ENCODE results near the gene TARS1. TPM values are rescaled to one million over a fixed set of nuclear protein-coding genes. Genes with fewer than 3 reads are reported as not detected.
"Not testable (repeated sequence)": the region's sequence is repeated elsewhere in the genome, so short reads cannot be mapped to it uniquely, and the experiment has no call there.

TARS1 gene
- total RNA-seq, 1 experiment from 2014 or later: 367 TPM

DNA sequence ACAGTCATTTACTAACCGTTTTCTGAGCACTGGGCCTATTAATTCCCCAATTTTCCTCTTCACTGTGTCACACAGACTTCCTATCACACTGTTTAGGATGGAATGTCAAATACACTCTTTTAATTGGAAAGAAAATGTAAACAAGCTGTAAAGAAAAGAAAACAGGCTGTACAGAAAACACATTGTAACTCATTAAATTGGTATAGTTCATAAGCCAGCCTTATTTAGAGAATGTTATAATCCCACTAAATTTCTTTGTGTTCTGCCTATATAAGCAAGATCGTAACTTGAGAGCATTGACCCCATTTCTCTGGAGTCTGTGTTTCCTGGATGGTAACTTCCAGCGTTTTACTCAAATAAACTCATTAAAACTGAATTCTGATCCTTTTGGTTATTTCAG, 46.5 kb downstream of the TARS1 start:
- no peak for DNase-seq (ENCODE audit: low read depth)

DNA sequence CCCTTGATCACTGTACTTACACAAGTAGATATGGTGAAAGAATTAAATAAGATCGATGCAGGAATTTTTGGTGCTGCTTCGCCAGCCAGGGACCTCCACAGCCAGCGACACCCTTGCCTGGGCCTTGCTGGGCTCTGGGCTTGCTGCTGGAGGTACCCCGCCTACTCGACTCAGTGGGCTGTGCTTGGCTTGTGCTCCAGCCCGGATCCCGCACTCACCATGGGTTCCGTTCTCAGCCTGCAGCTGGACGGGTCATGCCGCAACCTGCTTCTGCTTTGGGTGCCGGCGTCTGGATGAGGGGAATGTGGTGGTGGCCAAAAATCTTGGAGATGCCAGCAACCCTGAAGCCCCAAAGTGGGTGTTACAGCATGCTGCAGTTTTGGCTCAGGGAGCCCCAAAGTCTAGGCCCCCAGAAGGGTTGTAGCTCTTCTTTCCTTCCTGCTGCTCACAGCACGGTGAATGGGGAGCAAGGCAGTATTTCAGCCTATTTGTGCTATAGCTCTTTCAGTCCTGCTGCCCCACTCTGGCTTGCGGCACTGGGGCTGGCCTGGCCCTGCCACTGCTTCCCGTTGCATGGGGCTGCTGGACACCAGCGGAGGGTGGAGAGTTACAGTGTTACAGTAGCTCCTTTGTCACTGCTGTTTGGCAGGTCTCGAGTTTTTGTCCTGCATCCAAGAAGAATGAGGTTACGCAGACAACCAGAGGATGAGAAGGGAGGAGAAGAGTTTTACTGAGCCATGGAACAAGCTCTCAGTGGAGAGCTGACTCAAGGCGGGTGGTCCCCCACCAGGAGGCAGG, 48.0 kb downstream of the TARS1 start:
- no peak for DNase-seq (ENCODE audit: low read depth)

DNA sequence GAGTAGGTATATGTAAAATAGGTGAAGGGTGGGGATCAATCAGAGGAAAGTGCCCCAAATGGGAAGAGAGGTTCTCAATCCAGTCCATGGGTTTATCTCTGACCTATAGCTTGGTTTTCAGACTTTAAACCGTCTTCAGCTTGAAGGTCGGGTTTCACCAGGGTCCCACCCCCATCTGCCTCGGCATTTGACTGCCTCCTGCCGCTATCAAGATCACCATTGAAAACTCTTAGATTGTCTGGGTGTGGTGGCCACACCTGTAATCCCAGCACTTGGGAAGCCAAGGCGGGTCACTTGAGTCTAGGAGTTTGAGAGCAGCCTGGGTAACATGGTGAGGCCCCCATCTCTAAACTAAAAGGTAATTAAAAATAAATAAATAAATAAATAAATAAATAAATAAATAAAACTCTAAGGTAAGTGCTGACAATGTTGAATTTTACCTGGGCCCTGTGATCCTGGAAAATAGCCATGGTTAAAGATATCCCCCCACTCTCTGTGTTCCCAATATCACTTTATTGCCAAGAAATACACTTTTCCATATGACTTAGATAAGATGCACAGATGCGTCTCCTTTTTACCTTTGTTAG, 48.8 kb downstream of the TARS1 start:
- DNase-seq (ENCODE audit: low read depth): no peak

DNA sequence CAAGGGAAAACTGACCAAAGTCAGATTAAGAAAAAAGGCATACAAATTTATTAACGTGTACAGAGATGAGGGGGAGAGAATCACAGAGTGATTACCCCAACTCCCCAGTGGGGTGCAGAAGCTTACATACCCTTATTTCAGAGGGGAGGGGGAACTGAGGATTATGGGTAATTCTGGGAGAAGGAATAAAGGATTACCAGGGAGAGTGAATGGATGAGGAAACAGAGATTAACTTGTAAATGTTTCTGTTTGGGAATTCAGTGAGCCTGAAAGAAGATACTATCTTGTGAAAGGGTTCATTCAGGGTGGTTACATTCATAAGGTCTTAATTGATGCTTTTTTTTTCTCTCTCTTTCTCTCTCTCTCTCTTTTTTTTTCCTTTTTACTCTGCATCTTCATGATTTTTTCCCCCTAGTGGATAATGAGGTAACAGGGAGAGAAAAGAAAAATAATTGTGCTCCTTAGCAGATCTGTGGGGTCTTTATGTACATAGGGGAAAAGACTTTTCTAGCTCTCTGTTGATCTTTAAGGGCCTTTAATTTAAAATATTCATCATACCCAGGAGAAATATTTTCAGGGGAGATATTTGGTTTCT, 49.4 kb downstream of the TARS1 start:
- DNase-seq (ENCODE audit: low read depth): no peak

DNA sequence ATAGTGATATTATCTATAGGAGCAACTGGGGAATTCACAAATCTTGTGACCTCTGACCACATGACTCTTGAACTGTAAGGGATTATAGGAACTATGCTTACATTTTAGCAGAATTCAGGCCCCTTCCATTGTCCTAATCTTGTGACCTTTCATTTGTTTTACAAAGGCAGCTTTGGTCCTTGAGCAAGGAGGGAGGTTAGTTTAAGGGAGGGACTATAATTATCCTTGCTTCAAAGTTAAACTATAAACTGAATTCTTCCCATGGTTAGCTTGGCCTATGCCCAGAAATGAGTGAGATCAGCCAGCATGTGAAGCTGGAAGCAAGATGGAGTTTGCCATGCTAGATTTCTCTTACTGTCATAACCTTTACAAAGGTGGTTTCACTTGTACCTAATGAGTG, 51.2 kb downstream of the TARS1 start:
- no peak for DNase-seq (ENCODE audit: low read depth)

DNA sequence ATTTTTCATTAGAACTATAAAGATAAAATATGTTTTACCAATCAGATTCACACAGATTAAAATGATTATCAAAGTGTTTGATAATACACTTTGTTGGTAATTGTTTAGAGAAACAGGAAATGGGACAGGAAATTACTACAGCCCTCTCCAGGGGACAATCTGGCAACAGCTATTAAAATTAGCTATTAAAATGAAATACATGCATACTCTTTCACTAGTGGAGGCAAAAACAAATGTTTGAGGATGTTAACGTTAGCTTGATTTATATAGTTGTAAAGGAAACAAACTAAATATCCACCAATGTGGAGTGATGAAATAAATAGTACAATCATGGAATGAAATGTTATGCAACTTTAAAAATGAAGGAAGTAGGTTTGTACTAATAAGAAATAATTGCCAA, 53.7 kb downstream of the TARS1 start:
- DNase-seq (ENCODE audit: low read depth): no peak

DNA sequence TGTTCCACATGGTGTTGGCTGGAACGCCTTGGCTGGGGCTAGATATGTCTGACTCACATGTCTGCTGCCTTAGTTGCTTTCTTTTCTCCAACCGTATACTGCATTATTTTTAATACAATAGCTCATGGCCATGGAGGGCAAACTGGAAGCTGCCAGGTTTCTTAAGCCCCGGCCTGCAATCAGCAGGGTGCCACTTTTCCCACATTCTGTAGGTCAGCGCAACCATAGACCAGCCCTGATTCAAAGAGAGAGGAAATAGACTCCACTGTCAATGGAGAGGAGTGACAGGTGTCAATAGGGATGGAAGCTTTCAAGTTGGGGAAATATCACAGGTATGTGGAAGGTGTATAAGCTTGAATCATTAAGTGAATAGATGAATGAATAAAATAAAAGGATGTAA, 60.5 kb downstream of the TARS1 start:
- no peak for DNase-seq (ENCODE audit: low read depth)

DNA sequence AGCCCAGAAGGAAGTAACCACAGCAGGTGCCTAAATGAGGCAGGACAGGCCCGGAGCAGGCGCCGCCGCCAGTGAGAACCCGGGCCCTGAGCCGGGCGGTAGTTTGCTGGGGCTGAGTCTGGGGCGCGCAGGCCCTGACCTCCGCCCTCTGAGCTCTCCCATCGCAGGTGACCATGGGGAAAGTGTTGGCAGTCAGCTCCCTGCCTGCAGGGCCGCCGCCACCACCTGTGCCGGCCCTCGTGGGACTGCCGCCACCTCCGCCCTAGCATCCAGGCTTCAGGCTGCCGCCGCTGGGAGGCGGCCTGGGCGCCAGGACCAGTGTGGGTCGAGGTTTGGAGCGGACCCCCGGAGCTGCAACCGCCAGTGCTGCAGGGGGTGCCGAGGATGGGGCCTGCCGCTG, 61.1 kb downstream of the TARS1 start:
- DNase-seq (ENCODE audit: low read depth): no peak

DNA sequence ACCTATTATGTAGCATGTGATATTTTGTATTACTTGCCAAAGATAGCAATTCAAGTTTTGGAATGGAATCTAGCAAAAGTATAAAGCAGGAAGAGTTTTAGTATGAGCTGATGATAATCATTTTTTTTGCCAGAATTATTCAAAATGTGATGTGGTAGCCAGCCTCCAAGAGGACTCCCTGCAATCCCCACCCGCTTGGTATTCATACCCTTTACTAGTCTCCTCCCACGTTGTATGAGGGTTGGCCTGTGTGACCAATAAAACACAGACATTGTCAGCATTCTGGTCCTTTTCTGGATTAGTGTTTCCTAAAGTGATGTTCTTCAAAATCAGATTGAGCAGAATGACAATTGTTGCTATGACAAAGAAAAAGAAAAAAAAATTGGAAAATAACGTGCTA, 63.8 kb downstream of the TARS1 start:
- no peak for DNase-seq (ENCODE audit: low read depth)

DNA sequence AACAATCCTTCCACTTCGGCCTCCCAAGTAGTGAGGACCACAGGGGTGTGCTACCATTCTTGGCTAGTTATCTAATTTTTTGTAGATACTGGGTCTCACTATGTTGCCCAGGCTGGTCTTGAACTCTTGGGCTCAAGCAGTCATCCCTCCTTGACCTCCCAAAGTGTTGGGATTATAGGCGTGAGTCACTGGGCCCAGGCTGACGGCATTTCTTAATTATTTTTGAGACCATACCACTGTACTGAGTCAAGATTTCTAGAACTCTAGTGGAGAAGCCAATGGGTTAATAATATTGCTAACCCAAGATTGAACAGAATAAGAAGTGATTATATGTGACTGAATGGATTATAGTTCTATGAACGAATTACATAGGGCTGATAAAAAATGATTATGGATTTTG, 66.7 kb downstream of the TARS1 start:
- DNase-seq (ENCODE audit: low read depth): peak; percentile 34

DNA sequence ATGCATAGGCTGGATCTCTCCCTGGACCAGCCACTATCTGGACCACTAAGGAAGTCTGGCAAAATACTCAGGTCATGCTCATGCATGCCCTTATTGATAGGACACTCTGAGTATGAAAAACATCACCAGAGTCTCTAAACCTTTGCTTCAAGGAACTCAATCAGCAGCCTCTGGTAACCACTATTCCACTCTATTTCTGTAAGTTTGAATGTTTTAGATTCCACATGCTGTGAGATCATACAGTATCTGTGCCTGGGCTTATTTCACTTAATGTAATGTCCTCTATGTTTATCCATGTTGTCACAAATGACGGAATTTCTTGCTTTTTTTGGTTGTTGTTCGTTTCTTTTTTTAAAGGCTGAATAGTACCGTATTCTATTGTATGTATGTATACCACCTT, 68.3 kb downstream of the TARS1 start:
- no peak for DNase-seq (ENCODE audit: low read depth)

DNA sequence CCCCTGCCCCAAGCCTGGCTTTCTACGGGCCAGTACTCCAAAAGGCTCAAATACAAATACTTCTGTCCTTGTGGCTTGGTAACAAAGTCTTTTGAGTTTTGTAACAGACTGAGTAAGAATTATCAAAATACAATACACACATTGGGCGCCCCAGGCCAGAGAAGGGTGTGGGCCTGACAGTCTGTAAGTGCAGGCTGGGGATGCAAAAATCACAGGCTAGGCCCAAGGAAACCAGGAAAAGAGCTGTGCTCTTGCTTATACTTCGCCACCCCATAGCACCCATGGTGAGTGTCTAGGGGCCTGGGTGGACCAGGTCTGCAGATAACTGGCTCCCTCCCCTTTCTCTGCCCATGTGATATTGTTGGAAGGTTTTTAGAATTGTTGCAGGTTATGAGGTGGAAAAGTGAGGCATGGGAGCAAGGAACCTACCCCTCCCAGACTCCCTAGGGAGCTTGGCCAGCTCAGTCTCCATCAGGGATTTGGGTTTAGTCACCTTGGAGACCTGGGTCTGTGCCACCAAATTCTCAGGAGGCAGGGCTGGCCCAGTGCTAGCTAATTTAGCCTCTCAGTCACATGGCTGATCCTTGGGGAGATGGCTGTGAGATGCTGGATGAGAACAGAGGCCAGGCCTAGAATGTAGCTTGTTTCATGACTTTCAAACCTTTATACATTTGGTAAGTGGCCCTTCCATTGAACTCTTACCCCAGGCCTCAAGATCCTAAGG, 72.9 kb downstream of the TARS1 start:
- no peak for DNase-seq (ENCODE audit: low read depth)

DNA sequence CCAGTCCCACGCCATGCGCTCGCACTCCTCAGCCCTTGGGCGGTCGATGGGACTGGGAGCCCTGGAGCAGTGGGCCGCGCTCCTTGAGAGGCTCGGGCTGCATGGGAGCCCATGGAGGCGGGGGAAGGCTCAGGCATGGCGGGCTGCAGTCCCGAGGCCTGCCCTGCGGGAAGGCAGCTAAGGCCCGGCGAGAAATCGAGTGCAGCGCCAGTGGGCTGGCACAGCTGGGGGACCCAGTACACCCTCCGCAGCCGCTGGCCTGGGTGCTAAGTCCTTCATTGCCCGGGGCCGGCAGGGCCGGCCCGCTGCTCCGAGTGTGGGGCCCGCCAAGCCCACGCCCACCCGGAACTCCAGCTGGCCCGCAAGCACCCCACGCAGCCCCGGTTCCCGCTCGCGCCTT, 74.6 kb downstream of the TARS1 start:
- DNase-seq (ENCODE audit: low read depth): not testable (repeated sequence)

DNA sequence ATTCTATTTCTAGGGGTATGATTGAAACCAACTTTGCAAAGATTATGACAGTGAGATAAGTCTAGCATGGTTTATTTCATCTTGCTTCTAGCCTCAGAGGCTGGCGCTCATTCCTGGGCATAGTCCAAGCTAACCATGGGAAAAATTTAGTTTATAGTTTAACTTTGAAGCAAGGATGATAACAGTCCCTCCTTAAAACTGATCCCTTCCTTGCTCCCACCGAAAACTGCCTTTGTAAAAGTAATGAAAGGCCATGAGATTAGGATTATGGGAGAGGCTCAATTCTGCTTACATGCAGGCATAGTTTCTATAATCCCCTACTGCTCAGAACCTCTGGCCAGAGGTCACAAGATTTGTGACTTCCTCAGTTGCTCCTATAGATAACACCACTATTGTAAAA, 75.7 kb downstream of the TARS1 start:
- DNase-seq (ENCODE audit: low read depth): no peak

Data from HT1080 (cell line).